HEK293 (cell line): Measurements from ENCODE around the gene FAM200C.

ENCODE experiments used
- IKZF3 ChIP-seq: fragments of 450-650 bp; IDR thresholded peaks from 2 replicates; pipeline ENCODE4 v1.5.0; 2018; ENCODE audit warnings: missing biosample characterization, mild to moderate bottlenecking, missing genetic modification characterization, moderate library complexity
- KLF8 ChIP-seq: fragments of 450-650 bp; formaldehyde crosslinking; IDR thresholded peaks from 2 replicates; pipeline ENCODE4 v1.5.1; 2016; ENCODE audit warnings: missing biosample characterization, missing genetic modification characterization
- KLF9 ChIP-seq: fragments of 450-650 bp; formaldehyde crosslinking; IDR thresholded peaks from 2 replicates; pipeline ENCODE4 v1.5.1; 2016; ENCODE audit warnings: missing biosample characterization, missing genetic modification characterization, low read depth
- PRDM1 ChIP-seq: fragments of 450-650 bp; formaldehyde crosslinking; IDR thresholded peaks from 2 replicates; pipeline ENCODE4; 2016; ENCODE audit warnings: missing biosample characterization, missing genetic modification characterization
- SP2 ChIP-seq: fragments of 450-650 bp; formaldehyde crosslinking; IDR thresholded peaks from 2 replicates; pipeline ENCODE4 v1.5.1; 2016; ENCODE audit warnings: missing biosample characterization, missing genetic modification characterization
- SP3 ChIP-seq: fragments of 450-650 bp; formaldehyde crosslinking; IDR thresholded peaks from 2 replicates; pipeline ENCODE4 v1.5.1; 2016; ENCODE audit warnings: missing biosample characterization, missing genetic modification characterization
- ZBTB8A ChIP-seq: fragments of 450-650 bp; formaldehyde crosslinking; IDR thresholded peaks from 2 replicates; pipeline ENCODE4 v1.5.1; 2016; ENCODE audit warnings: missing biosample characterization, missing genetic modification characterization
- ZFHX2 ChIP-seq: fragments of 450-650 bp; formaldehyde crosslinking; conservative IDR thresholded peaks from 2 replicates; pipeline ENCODE4 v1.5.1; 2016; ENCODE audit warnings: missing biosample characterization, missing genetic modification characterization
- ZIC2 ChIP-seq: fragments of 450-650 bp; formaldehyde crosslinking; IDR thresholded peaks from 2 replicates; pipeline ENCODE4 v1.5.1; 2016; ENCODE audit warnings: missing biosample characterization, missing genetic modification characterization
- ZNF19 ChIP-seq: fragments of 450-650 bp; formaldehyde crosslinking; IDR thresholded peaks from 2 replicates; pipeline ENCODE4; 2016; ENCODE audit warnings: missing biosample characterization, missing genetic modification characterization, low read depth
- ZNF37A ChIP-seq: fragments of 450-650 bp; IDR thresholded peaks from 2 replicates; pipeline ENCODE4 v1.5.1; 2018; ENCODE audit warnings: missing biosample characterization, missing genetic modification characterization
- ZNF433 ChIP-seq: fragments of 450-650 bp; formaldehyde crosslinking; IDR thresholded peaks from 2 replicates; pipeline ENCODE4 v1.5.1; 2016; ENCODE audit warnings: missing biosample characterization, missing genetic modification characterization, low read depth
- ZNF610 ChIP-seq: fragments of 450-650 bp; formaldehyde crosslinking; IDR thresholded peaks from 2 replicates; pipeline ENCODE4 v1.5.1; 2016; ENCODE audit warnings: missing biosample characterization, missing genetic modification characterization, borderline replicate concordance
- ZSCAN30 ChIP-seq: fragments of 450-650 bp; IDR thresholded peaks from 2 replicates; pipeline ENCODE4 v1.5.1; 2018; ENCODE audit warnings: missing biosample characterization, mild to moderate bottlenecking, missing genetic modification characterization, moderate library complexity
- ZXDB ChIP-seq: fragments of 450-650 bp; formaldehyde crosslinking; IDR thresholded peaks from 2 replicates; pipeline ENCODE4 v1.5.1; 2016; ENCODE audit warnings: missing biosample characterization, missing genetic modification characterization
- TF ChIP-seq, protein P1 (sequence below): fragments of 450-650 bp; formaldehyde crosslinking; IDR thresholded peaks from 2 replicates; pipeline ENCODE4 v1.5.1; 2016; ENCODE audit warnings: missing biosample characterization, missing genetic modification characterization, borderline replicate concordance
- TF ChIP-seq, protein P2 (sequence below): fragments of 450-650 bp; formaldehyde crosslinking; IDR thresholded peaks from 2 replicates; pipeline ENCODE4 v1.5.1; 2017; ENCODE audit warnings: missing biosample characterization, mild to moderate bottlenecking, missing genetic modification characterization, moderate library complexity
- TF ChIP-seq, protein P3 (sequence below): fragments of 450-650 bp; formaldehyde crosslinking; IDR thresholded peaks from 2 replicates; pipeline ENCODE4 v1.5.0; 2017; ENCODE audit warnings: missing biosample characterization, missing genetic modification characterization, borderline replicate concordance
- TF ChIP-seq, protein P4 (sequence below): fragments of 450-650 bp; IDR thresholded peaks from 2 replicates; pipeline ENCODE4 v1.5.1; 2018; ENCODE audit warnings: missing biosample characterization, mild to moderate bottlenecking, missing genetic modification characterization
- TF ChIP-seq, protein P5 (sequence below): fragments of 450-650 bp; IDR thresholded peaks from 2 replicates; pipeline ENCODE4 v1.5.1; 2018; ENCODE audit warnings: missing biosample characterization, missing genetic modification characterization
- TF ChIP-seq, protein P6 (sequence below): fragments of 450-650 bp; formaldehyde crosslinking; IDR thresholded peaks from 2 replicates; pipeline ENCODE4 v1.5.1; 2016; ENCODE audit warnings: missing biosample characterization, missing genetic modification characterization

The FAM200C gene

DNA sequence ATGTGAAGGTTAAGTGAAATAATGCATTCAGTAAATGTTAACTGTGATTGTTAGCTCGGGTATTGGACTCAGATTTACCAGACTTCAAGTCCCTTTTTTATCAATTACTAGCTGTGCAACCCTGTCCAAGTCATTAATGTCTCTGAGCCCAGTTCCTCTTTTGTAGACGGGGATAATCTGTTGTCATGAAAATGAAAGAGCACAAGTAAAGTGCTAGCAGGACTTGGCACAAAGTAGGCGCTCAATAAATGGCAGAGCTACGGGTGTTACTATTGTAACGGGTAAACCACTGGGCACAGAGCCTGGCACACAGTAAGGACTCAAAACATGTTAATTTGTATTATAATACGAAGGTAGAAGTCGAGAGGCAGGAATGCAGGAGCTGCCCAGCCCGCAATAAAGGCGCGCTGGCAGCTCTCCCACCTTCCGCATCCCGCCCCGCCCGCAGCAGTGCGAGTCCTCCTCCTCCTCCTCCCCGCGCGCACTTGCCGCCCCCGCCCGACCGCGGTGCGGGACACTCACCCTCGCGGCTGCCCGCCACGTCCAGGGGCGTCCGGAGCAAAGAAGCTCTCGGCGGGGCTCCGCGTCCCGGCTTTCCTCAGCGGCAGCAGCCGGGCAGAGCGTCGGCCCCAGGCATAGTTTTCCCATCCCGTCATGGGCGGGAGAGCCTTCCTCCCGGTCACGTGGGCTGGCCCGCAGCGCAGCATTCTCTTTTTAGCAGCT is 29.7 kb downstream of the FAM200C start, which contains the start of gene C1QTNF2 (continued):
- TF ChIP-seq ZIC2 (tag by site-specific recombination): peak; percentile 43; the same call in 1 of the 2 replicates
- TF ChIP-seq, protein P1, sequence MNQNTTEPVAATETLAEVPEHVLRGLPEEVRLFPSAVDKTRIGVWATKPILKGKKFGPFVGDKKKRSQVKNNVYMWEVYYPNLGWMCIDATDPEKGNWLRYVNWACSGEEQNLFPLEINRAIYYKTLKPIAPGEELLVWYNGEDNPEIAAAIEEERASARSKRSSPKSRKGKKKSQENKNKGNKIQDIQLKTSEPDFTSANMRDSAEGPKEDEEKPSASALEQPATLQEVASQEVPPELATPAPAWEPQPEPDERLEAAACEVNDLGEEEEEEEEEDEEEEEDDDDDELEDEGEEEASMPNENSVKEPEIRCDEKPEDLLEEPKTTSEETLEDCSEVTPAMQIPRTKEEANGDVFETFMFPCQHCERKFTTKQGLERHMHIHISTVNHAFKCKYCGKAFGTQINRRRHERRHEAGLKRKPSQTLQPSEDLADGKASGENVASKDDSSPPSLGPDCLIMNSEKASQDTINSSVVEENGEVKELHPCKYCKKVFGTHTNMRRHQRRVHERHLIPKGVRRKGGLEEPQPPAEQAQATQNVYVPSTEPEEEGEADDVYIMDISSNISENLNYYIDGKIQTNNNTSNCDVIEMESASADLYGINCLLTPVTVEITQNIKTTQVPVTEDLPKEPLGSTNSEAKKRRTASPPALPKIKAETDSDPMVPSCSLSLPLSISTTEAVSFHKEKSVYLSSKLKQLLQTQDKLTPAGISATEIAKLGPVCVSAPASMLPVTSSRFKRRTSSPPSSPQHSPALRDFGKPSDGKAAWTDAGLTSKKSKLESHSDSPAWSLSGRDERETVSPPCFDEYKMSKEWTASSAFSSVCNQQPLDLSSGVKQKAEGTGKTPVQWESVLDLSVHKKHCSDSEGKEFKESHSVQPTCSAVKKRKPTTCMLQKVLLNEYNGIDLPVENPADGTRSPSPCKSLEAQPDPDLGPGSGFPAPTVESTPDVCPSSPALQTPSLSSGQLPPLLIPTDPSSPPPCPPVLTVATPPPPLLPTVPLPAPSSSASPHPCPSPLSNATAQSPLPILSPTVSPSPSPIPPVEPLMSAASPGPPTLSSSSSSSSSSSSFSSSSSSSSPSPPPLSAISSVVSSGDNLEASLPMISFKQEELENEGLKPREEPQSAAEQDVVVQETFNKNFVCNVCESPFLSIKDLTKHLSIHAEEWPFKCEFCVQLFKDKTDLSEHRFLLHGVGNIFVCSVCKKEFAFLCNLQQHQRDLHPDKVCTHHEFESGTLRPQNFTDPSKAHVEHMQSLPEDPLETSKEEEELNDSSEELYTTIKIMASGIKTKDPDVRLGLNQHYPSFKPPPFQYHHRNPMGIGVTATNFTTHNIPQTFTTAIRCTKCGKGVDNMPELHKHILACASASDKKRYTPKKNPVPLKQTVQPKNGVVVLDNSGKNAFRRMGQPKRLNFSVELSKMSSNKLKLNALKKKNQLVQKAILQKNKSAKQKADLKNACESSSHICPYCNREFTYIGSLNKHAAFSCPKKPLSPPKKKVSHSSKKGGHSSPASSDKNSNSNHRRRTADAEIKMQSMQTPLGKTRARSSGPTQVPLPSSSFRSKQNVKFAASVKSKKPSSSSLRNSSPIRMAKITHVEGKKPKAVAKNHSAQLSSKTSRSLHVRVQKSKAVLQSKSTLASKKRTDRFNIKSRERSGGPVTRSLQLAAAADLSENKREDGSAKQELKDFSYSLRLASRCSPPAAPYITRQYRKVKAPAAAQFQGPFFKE: no peak
- 0 out of 2 replicates have a peak, but pooled peaks have one; percentile 14 for TF ChIP-seq ZBTB8A (tag by site-specific recombination)
- TF ChIP-seq ZXDB (tag by site-specific recombination): peak; percentile 33; the same call in 1 of the 2 replicates
- TF ChIP-seq ZSCAN30: peak; percentile 30; the same call in 1 of the 2 replicates
- TF ChIP-seq IKZF3 (tag by site-specific recombination): peak; percentile 86
- TF ChIP-seq, protein P2, sequence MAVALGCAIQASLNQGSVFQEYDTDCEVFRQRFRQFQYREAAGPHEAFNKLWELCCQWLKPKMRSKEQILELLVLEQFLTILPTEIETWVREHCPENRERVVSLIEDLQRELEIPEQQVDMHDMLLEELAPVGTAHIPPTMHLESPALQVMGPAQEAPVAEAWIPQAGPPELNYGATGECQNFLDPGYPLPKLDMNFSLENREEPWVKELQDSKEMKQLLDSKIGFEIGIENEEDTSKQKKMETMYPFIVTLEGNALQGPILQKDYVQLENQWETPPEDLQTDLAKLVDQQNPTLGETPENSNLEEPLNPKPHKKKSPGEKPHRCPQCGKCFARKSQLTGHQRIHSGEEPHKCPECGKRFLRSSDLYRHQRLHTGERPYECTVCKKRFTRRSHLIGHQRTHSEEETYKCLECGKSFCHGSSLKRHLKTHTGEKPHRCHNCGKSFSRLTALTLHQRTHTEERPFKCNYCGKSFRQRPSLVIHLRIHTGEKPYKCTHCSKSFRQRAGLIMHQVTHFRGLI (tag by site-specific recombination): 0 out of 2 replicates have a peak, but pooled peaks have one; percentile 14
- TF ChIP-seq KLF8 (tag by site-specific recombination): 0 out of 2 replicates have a peak, but pooled peaks have one; percentile 10
- no peak for TF ChIP-seq ZNF37A (tag by site-specific recombination)
- TF ChIP-seq, protein P3, sequence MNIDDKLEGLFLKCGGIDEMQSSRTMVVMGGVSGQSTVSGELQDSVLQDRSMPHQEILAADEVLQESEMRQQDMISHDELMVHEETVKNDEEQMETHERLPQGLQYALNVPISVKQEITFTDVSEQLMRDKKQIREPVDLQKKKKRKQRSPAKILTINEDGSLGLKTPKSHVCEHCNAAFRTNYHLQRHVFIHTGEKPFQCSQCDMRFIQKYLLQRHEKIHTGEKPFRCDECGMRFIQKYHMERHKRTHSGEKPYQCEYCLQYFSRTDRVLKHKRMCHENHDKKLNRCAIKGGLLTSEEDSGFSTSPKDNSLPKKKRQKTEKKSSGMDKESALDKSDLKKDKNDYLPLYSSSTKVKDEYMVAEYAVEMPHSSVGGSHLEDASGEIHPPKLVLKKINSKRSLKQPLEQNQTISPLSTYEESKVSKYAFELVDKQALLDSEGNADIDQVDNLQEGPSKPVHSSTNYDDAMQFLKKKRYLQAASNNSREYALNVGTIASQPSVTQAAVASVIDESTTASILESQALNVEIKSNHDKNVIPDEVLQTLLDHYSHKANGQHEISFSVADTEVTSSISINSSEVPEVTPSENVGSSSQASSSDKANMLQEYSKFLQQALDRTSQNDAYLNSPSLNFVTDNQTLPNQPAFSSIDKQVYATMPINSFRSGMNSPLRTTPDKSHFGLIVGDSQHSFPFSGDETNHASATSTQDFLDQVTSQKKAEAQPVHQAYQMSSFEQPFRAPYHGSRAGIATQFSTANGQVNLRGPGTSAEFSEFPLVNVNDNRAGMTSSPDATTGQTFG (tag by site-specific recombination): no peak
- TF ChIP-seq SP2: peak; percentile 30; the same call in 1 of the 2 replicates
- TF ChIP-seq, protein P4, sequence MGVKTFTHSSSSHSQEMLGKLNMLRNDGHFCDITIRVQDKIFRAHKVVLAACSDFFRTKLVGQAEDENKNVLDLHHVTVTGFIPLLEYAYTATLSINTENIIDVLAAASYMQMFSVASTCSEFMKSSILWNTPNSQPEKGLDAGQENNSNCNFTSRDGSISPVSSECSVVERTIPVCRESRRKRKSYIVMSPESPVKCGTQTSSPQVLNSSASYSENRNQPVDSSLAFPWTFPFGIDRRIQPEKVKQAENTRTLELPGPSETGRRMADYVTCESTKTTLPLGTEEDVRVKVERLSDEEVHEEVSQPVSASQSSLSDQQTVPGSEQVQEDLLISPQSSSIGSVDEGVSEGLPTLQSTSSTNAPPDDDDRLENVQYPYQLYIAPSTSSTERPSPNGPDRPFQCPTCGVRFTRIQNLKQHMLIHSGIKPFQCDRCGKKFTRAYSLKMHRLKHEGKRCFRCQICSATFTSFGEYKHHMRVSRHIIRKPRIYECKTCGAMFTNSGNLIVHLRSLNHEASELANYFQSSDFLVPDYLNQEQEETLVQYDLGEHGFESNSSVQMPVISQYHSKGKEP (tag by site-specific recombination): peak; percentile 19; the same call in 1 of the 2 replicates
- TF ChIP-seq PRDM1 (tag by site-specific recombination): 0 out of 2 replicates have a peak, but pooled peaks have one; percentile 49
- TF ChIP-seq ZNF19: no peak
- TF ChIP-seq, protein P5, sequence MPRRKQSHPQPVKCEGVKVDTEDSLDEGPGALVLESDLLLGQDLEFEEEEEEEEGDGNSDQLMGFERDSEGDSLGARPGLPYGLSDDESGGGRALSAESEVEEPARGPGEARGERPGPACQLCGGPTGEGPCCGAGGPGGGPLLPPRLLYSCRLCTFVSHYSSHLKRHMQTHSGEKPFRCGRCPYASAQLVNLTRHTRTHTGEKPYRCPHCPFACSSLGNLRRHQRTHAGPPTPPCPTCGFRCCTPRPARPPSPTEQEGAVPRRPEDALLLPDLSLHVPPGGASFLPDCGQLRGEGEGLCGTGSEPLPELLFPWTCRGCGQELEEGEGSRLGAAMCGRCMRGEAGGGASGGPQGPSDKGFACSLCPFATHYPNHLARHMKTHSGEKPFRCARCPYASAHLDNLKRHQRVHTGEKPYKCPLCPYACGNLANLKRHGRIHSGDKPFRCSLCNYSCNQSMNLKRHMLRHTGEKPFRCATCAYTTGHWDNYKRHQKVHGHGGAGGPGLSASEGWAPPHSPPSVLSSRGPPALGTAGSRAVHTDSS (tag by site-specific recombination): peak; percentile 91
- TF ChIP-seq ZFHX2 (tag by site-specific recombination): peak; percentile 82
- TF ChIP-seq, protein P6, sequence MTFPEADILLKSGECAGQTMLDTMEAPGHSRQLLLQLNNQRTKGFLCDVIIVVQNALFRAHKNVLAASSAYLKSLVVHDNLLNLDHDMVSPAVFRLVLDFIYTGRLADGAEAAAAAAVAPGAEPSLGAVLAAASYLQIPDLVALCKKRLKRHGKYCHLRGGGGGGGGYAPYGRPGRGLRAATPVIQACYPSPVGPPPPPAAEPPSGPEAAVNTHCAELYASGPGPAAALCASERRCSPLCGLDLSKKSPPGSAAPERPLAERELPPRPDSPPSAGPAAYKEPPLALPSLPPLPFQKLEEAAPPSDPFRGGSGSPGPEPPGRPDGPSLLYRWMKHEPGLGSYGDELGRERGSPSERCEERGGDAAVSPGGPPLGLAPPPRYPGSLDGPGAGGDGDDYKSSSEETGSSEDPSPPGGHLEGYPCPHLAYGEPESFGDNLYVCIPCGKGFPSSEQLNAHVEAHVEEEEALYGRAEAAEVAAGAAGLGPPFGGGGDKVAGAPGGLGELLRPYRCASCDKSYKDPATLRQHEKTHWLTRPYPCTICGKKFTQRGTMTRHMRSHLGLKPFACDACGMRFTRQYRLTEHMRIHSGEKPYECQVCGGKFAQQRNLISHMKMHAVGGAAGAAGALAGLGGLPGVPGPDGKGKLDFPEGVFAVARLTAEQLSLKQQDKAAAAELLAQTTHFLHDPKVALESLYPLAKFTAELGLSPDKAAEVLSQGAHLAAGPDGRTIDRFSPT (tag by site-specific recombination): 0 out of 2 replicates have a peak, but pooled peaks have one; percentile 47
- 0 out of 2 replicates have a peak, but pooled peaks have one; percentile 45 for TF ChIP-seq ZNF610 (tag by site-specific recombination)
- peak; percentile 36; the same call in 1 of the 2 replicates for TF ChIP-seq SP3 (tag by site-specific recombination)
- TF ChIP-seq KLF9 (tag by site-specific recombination): 0 out of 2 replicates have a peak, but pooled peaks have one; percentile 11
- TF ChIP-seq ZNF433 (tag by site-specific recombination): no peak
